HepG2 (cell line): ENCODE results near the gene BANP. TPM values are rescaled to one million over a fixed set of nuclear protein-coding genes. Genes with fewer than 3 reads are reported as not detected.

Source experiments
- CBX2 ChIP-seq, 2 experiments: fragments of 200-600 bp in 1 of 2; sonication (generic); formaldehyde crosslinking in 1 of 2; IDR thresholded peaks; 2 replicates each; pipeline versions ENCODE4 v1.7.0 to v1.8.1; 2018 to 2022; ENCODE audit warnings: low read depth in 2 of 2, low read length in 1 of 2, mild to moderate bottlenecking in 1 of 2, missing genetic modification reagents in 1 of 2
- NAIF1 ChIP-seq: sonication (generic); formaldehyde crosslinking; IDR thresholded peaks from 2 replicates; pipeline ENCODE4 v1.5.0; 2020; ENCODE audit warnings: mild to moderate bottlenecking, missing genetic modification reagents, borderline replicate concordance
- PITX1 ChIP-seq: sonication (generic); formaldehyde crosslinking; IDR thresholded peaks from 2 replicates; pipeline ENCODE4 v1.5.1; 2020; ENCODE audit warnings: mild to moderate bottlenecking, missing genetic modification reagents
- SATB2 ChIP-seq: sonication (generic); formaldehyde crosslinking; IDR thresholded peaks from 2 replicates; pipeline ENCODE4 v1.5.0; 2020; ENCODE audit warnings: missing genetic modification reagents
- SIX4 ChIP-seq: sonication (generic); formaldehyde crosslinking; IDR thresholded peaks from 2 replicates; pipeline ENCODE4 v1.4.0; 2020; ENCODE audit warnings: missing genetic modification reagents
- SP1 ChIP-seq, 2 experiments: fragments of 450-650 bp in 1 of 2; sonication (generic) in 1 of 2; formaldehyde crosslinking in 1 of 2; IDR thresholded peaks; 2 replicates each; pipeline versions ENCODE4 v1.4.0 to v1.6.1; 2016 to 2020; ENCODE audit warnings: missing genetic modification reagents in 1 of 2
- ZNF331 ChIP-seq: sonication (generic); formaldehyde crosslinking; IDR thresholded peaks from 2 replicates; pipeline ENCODE4 v1.4.0; 2020; ENCODE audit warnings: missing genetic modification reagents
- ZNF672 ChIP-seq: sonication (generic); formaldehyde crosslinking; IDR thresholded peaks from 2 replicates; pipeline ENCODE4 v1.8.1; 2022; ENCODE audit warnings: missing genetic modification reagents
- ZNF75D ChIP-seq: sonication (generic); formaldehyde crosslinking; IDR thresholded peaks from 2 replicates; pipeline ENCODE4 v1.8.1; 2023; ENCODE audit warnings: missing genetic modification reagents, mild to moderate bottlenecking, borderline replicate concordance
- polyA plus RNA-seq, 8 experiments: library from polyadenylated mRNA; depleted of rRNA in 3 of 8; stranded (reverse) in 7 of 8; unstranded in 1 of 8; fragments of >200 nt; fragmentation: Illumina TruSeq in 4 of 8; extraction: Trizol in 4 of 8; gene quantifications; 2 replicates each; pipeline versions ENCODE4 v1.2.1 to v1.2.3, GENCODE V29; 2011 to 2016; ENCODE audit warnings: low read depth in 4 of 8, missing spikeins in 1 of 8, mixed read lengths in 1 of 8; ENCODE audit not compliant: insufficient read depth in 1 of 8
- total RNA-seq, 5 experiments: library from RNA; depleted of rRNA; stranded (reverse); fragments of >200 nt; fragmentation: Illumina TruSeq; extraction: Trizol; gene quantifications; 2 replicates each; pipeline ENCODE4 v1.2.3, GENCODE V29; 2016; ENCODE audit warnings: low read depth in 1 of 5
- TF ChIP-seq, protein P1 (sequence below): sonication (generic); formaldehyde crosslinking; IDR thresholded peaks from 2 replicates; pipeline ENCODE4 v1.4.0; 2020; ENCODE audit warnings: missing genetic modification reagents
- TF ChIP-seq, protein P2 (sequence below): sonication (generic); formaldehyde crosslinking; IDR thresholded peaks from 2 replicates; pipeline ENCODE4 v1.9.0; 2022; ENCODE audit warnings: low read depth, missing genetic modification reagents
- TF ChIP-seq, protein P3 (sequence below): IDR thresholded peaks from 2 replicates; pipeline ENCODE4 v1.6.1; 2016; ENCODE audit warnings: missing compliant biosample characterization, missing genetic modification reagents, borderline replicate concordance
- TF ChIP-seq, protein P4 (sequence below): sonication (generic); formaldehyde crosslinking; conservative IDR thresholded peaks from 2 replicates; pipeline ENCODE4 v1.4.0; 2020; ENCODE audit warnings: mild to moderate bottlenecking, missing genetic modification reagents, moderate library complexity

BANP gene
- total and polyA plus RNA-seq, 2 of the 13 experiments (the other 11 are each of a cell fraction or from before 2014, with no cell fraction given), result 20.2 to 23.8 TPM

DNA sequence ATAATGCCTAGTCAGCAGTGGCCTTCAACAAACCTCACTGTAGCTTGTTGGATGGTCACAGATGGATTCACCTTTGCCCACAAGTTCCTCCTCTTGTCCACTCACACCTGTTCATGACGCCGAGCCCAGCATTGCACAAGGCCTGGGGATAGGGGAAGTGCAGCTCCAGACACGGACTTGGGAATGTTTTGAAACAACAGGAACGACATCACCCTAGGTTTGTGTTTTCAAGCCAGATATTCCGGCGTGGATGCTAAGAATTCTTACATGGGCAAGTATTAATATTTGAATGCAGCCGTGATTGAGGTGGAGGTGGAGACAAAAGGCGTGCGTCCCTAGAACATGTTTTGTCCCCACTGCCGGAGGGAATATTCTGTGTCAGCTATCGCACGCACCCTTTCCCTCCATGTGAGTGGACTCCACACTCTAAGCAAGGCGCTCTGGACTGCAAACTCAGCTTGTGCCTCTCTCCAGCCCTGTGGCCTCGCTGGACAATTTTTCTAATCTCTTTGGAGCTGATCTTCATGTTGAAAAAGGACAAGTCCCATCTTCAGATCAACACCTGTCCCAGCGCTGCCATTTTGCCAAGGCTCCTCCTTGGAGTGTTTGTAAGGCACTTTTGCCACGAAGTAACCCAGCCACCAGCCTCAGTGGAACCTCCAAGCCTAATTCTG, 2.0 kb upstream of the BANP start (continued):
- TF ChIP-seq, protein P1, sequence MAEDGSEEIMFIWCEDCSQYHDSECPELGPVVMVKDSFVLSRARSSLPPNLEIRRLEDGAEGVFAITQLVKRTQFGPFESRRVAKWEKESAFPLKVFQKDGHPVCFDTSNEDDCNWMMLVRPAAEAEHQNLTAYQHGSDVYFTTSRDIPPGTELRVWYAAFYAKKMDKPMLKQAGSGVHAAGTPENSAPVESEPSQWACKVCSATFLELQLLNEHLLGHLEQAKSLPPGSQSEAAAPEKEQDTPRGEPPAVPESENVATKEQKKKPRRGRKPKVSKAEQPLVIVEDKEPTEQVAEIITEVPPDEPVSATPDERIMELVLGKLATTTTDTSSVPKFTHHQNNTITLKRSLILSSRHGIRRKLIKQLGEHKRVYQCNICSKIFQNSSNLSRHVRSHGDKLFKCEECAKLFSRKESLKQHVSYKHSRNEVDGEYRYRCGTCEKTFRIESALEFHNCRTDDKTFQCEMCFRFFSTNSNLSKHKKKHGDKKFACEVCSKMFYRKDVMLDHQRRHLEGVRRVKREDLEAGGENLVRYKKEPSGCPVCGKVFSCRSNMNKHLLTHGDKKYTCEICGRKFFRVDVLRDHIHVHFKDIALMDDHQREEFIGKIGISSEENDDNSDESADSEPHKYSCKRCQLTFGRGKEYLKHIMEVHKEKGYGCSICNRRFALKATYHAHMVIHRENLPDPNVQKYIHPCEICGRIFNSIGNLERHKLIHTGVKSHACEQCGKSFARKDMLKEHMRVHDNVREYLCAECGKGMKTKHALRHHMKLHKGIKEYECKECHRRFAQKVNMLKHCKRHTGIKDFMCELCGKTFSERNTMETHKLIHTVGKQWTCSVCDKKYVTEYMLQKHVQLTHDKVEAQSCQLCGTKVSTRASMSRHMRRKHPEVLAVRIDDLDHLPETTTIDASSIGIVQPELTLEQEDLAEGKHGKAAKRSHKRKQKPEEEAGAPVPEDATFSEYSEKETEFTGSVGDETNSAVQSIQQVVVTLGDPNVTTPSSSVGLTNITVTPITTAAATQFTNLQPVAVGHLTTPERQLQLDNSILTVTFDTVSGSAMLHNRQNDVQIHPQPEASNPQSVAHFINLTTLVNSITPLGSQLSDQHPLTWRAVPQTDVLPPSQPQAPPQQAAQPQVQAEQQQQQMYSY (CRISPR knock-in tag), result 0 out of 2 replicates have a peak, but pooled peaks have one; percentile 11
- TF ChIP-seq SIX4 (CRISPR knock-in tag), result no peak
- TF ChIP-seq, protein P2, sequence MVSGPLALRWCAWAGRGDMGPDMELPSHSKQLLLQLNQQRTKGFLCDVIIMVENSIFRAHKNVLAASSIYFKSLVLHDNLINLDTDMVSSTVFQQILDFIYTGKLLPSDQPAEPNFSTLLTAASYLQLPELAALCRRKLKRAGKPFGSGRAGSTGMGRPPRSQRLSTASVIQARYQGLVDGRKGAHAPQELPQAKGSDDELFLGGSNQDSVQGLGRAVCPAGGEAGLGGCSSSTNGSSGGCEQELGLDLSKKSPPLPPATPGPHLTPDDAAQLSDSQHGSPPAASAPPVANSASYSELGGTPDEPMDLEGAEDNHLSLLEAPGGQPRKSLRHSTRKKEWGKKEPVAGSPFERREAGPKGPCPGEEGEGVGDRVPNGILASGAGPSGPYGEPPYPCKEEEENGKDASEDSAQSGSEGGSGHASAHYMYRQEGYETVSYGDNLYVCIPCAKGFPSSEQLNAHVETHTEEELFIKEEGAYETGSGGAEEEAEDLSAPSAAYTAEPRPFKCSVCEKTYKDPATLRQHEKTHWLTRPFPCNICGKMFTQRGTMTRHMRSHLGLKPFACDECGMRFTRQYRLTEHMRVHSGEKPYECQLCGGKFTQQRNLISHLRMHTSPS, result no peak
- TF ChIP-seq PITX1 (CRISPR knock-in tag), result no peak; the same call in 1 of the 2 replicates
- TF ChIP-seq ZNF331 (CRISPR knock-in tag), result peak; percentile 34; the same call in 1 of the 2 replicates
- TF ChIP-seq, protein P3, sequence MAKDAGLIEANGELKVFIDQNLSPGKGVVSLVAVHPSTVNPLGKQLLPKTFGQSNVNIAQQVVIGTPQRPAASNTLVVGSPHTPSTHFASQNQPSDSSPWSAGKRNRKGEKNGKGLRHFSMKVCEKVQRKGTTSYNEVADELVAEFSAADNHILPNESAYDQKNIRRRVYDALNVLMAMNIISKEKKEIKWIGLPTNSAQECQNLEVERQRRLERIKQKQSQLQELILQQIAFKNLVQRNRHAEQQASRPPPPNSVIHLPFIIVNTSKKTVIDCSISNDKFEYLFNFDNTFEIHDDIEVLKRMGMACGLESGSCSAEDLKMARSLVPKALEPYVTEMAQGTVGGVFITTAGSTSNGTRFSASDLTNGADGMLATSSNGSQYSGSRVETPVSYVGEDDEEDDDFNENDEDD (CRISPR knock-in tag), result peak; percentile 69; the same call in 1 of the 2 replicates
- TF ChIP-seq ZNF672, result no peak
- peak; percentile 21; the same call in 1 of the 2 replicates for TF ChIP-seq SATB2 (CRISPR knock-in tag)
- TF ChIP-seq CBX2 (IDR thresholded peaks at IDR 0.05; ENCODE audit: low read depth, low read length), result no peak
- TF ChIP-seq CBX2 (CRISPR knock-in tag; IDR thresholded peaks at IDR 0.05; ENCODE audit: low read depth), result 0 out of 2 replicates have a peak, but pooled peaks have one; percentile 41
- TF ChIP-seq, protein P4, sequence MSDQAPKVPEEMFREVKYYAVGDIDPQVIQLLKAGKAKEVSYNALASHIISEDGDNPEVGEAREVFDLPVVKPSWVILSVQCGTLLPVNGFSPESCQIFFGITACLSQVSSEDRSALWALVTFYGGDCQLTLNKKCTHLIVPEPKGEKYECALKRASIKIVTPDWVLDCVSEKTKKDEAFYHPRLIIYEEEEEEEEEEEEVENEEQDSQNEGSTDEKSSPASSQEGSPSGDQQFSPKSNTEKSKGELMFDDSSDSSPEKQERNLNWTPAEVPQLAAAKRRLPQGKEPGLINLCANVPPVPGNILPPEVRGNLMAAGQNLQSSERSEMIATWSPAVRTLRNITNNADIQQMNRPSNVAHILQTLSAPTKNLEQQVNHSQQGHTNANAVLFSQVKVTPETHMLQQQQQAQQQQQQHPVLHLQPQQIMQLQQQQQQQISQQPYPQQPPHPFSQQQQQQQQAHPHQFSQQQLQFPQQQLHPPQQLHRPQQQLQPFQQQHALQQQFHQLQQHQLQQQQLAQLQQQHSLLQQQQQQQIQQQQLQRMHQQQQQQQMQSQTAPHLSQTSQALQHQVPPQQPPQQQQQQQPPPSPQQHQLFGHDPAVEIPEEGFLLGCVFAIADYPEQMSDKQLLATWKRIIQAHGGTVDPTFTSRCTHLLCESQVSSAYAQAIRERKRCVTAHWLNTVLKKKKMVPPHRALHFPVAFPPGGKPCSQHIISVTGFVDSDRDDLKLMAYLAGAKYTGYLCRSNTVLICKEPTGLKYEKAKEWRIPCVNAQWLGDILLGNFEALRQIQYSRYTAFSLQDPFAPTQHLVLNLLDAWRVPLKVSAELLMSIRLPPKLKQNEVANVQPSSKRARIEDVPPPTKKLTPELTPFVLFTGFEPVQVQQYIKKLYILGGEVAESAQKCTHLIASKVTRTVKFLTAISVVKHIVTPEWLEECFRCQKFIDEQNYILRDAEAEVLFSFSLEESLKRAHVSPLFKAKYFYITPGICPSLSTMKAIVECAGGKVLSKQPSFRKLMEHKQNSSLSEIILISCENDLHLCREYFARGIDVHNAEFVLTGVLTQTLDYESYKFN (CRISPR knock-in tag), result peak; percentile 51
- TF ChIP-seq SP1 (IDR thresholded peaks at IDR 0.05), result no peak
- no peak; the same call in 1 of the 2 replicates for TF ChIP-seq SP1 (CRISPR knock-in tag; IDR thresholded peaks at IDR 0.05)
- TF ChIP-seq ZNF75D (CRISPR knock-in tag), result no peak
- peak; percentile 58; the same call in 1 of the 2 replicates for TF ChIP-seq NAIF1 (CRISPR knock-in tag)
